Measurements from ENCODE around the gene FAM83G. TPM values are rescaled to one million over a fixed set of nuclear protein-coding genes. Genes with fewer than 3 reads are reported as not detected.

The FAM83G gene
- total RNA-seq, 4 donors from 2014 or later: 11.9 to 21.3 (median 13.9) TPM

- H3K27me3 ChIP-seq: no peaks in the 10 kb centered on the region
- no peak overlapping the region for H3K27ac ChIP-seq
- no peak for TF ChIP-seq POLR2A (IDR thresholded peaks at IDR 0.05)
- TF ChIP-seq CTCF (IDR thresholded peaks at IDR 0.05): no peak
- no peak overlapping the region for H3K4me3 ChIP-seq (replicated peaks in 1 of 3)
- DNase-seq: no peak
- WGBS, 2 donors: 84 to 86% methylated on average over 9 of the region's 9 CpGs
- intact Hi-C loops (cut with DNase I): loop anchor here (10.0 kb wide), 1 partner anchor 61 kb away; no protein-coding TSS in a partner anchor
- peaks cover 0 to 18% of the 10 kb centered on the region in 2 donors for H3K4me1 ChIP-seq
- no peaks in the 10 kb centered on the region for H3K36me3 ChIP-seq
- no peaks in the 10 kb centered on the region for H3K9me3 ChIP-seq
These were observed 40.6 kb downstream of the FAM83G start for GRCh38 chr17:18964018-18964351.

- H3K4me3 ChIP-seq (replicated peaks in 1 of 3): no peak overlapping the region
- no peak for TF ChIP-seq POLR2A (IDR thresholded peaks at IDR 0.05)
- TF ChIP-seq CTCF (IDR thresholded peaks at IDR 0.05): no peak
- H3K27me3 ChIP-seq: no peaks in the 10 kb centered on the region
- no peak for DNase-seq
- WGBS, 2 donors: 83 to 87% methylated on average over 14 to 23 of the region's 23 CpGs
- no peaks in the 10 kb centered on the region for H3K36me3 ChIP-seq
- no peak overlapping the region for H3K27ac ChIP-seq
- no peaks in the 10 kb centered on the region for H3K9me3 ChIP-seq
- intact Hi-C loops (cut with DNase I): loop anchor here (10.0 kb wide), 1 partner anchor 61 kb away; no protein-coding TSS in a partner anchor
- peaks cover 0 to 15% of the 10 kb centered on the region in 2 donors for H3K4me1 ChIP-seq
These were observed 41.2 kb downstream of the FAM83G start for GRCh38 chr17:18963126-18964017.

- TF ChIP-seq POLR2A (IDR thresholded peaks at IDR 0.05) (no peak), CTCF (IDR thresholded peaks at IDR 0.05) (no peak)
- Histone ChIP-seq H3K36me3 (no peaks in the 10 kb centered on the region), H3K4me3 (replicated peaks in 1 of 3) (no peak overlapping the region), H3K27me3 (no peaks in the 10 kb centered on the region), H3K27ac (no peak overlapping the region), H3K9me3 (no peaks in the 10 kb centered on the region), H3K4me1 (peaks cover 0 to 6% of the 10 kb centered on the region in 2 donors)
- intact Hi-C loops (cut with DNase I): loop anchor here (10.0 kb wide), 1 partner anchor 62 kb away; no protein-coding TSS in a partner anchor
- DNase-seq: no peak
- WGBS, 2 donors: 79 to 85% methylated on average over 6 of the region's 6 CpGs
These were observed 42.1 kb downstream of the FAM83G start for GRCh38 chr17:18962494-18962815.

- H3K9me3 ChIP-seq: no peaks in the 10 kb centered on the region
- H3K4me3 ChIP-seq (replicated peaks in 1 of 3): no peak overlapping the region
- 86 to 91% methylated on average over 15 to 16 of the region's 16 CpGs for WGBS, 2 donors
- H3K4me1 ChIP-seq: no peaks in the 10 kb centered on the region
- intact Hi-C loops (cut with DNase I): loop anchor here (10.0 kb wide), 1 partner anchor 63 kb away; no protein-coding TSS in a partner anchor
- no peaks in the 10 kb centered on the region for H3K27me3 ChIP-seq
- no peak for DNase-seq
- TF ChIP-seq CTCF (IDR thresholded peaks at IDR 0.05): no peak
- TF ChIP-seq POLR2A (IDR thresholded peaks at IDR 0.05): no peak
- H3K36me3 ChIP-seq: no peaks in the 10 kb centered on the region
- no peak overlapping the region for H3K27ac ChIP-seq
These were observed 42.7 kb downstream of the FAM83G start for GRCh38 chr17:18961634-18962493.
